CD14-positive monocyte (primary cell): Measurements from ENCODE around the gene CC2D2A. TPM values are rescaled to one million over a fixed set of nuclear protein-coding genes. Genes with fewer than 3 reads are reported as not detected.

ENCODE experiments used
- DNase-seq, 3 donors: peaks; one replicate each; pipeline ENCODE4 v3.0.0-alpha.2; 2011 to 2022
- H2AFZ ChIP-seq: 2 replicates; pipeline ENCODE4 v1.6.0; 2012; ENCODE audit warnings: mild to moderate bottlenecking, low read depth, low read length, inconsistent platforms; ENCODE audit not compliant: insufficient read depth, poor library complexity, severe bottlenecking
- H3K27ac ChIP-seq, 2 donors: 1 replicate in 1 of 2; 2 replicates in 1 of 2; pipeline ENCODE4 v1.5.1; 2012 to 2013; ENCODE audit warnings: low read length in 2 of 2, control low read depth in 1 of 2, inconsistent platforms in 1 of 2, low read depth in 1 of 2, mild to moderate bottlenecking in 1 of 2
- H3K27me3 ChIP-seq, 2 donors: one replicate each; pipeline versions ENCODE4 v1.6.0 to v1.6.1; 2011 to 2013; ENCODE audit warnings: low read length in 2 of 2; ENCODE audit not compliant: control insufficient read depth in 2 of 2, insufficient read depth in 2 of 2
- H3K36me3 ChIP-seq, 2 donors: replicated peaks in 1 of 2; 1 replicate in 1 of 2; 2 replicates in 1 of 2; pipeline versions ENCODE4 v1.5.1 to v1.6.1; 2012 to 2013; ENCODE audit warnings: low read length in 2 of 2, control low read depth in 1 of 2, inconsistent platforms in 1 of 2, mild to moderate bottlenecking in 1 of 2; ENCODE audit not compliant: insufficient read depth in 2 of 2, control insufficient read depth in 1 of 2
- H3K4me1 ChIP-seq, 2 donors: 1 replicate in 1 of 2; 2 replicates in 1 of 2; pipeline versions ENCODE4 v1.5.1 to v1.6.1; 2012 to 2013; ENCODE audit warnings: low read length in 2 of 2, control low read depth in 1 of 2, inconsistent platforms in 1 of 2, mild to moderate bottlenecking in 1 of 2, moderate library complexity in 1 of 2; ENCODE audit not compliant: insufficient read depth in 2 of 2, control insufficient read depth in 1 of 2
- H3K4me2 ChIP-seq: replicated peaks from 2 replicates; pipeline ENCODE3; 2012; ENCODE audit warnings: low read length, moderate library complexity, mild to moderate bottlenecking; ENCODE audit not compliant: poor library complexity, severe bottlenecking; ENCODE audit errors: extremely low read depth
- H3K4me3 ChIP-seq, 3 experiments: fragments of 200-600 bp in 1 of 3; sonication (generic) in 1 of 3; replicated peaks in 1 of 3; 1 replicate in 2 of 3; 2 replicates in 1 of 3; pipeline ENCODE4 v1.5.1; 2011 to 2013; ENCODE audit warnings: low read length in 3 of 3, mild to moderate bottlenecking in 3 of 3, control low read depth in 2 of 3, low read depth in 2 of 3, inconsistent platforms in 1 of 3, moderate library complexity in 1 of 3
- H3K79me2 ChIP-seq: 2 replicates; pipeline ENCODE4 v1.6.0; 2012; ENCODE audit warnings: mild to moderate bottlenecking, control low read depth, inconsistent platforms, low read length, moderate library complexity; ENCODE audit not compliant: insufficient read depth
- H3K9ac ChIP-seq: 2 replicates; pipeline ENCODE4 v1.6.0; 2017; ENCODE audit warnings: low read length, mild to moderate bottlenecking; ENCODE audit not compliant: insufficient read depth, poor library complexity, severe bottlenecking
- H3K9me3 ChIP-seq, 2 donors: replicated peaks in 1 of 2; 1 replicate in 1 of 2; 2 replicates in 1 of 2; pipeline versions ENCODE4 v1.5.1 to v1.6.1; 2012 to 2013; ENCODE audit warnings: low read length in 2 of 2, control low read depth in 1 of 2; ENCODE audit not compliant: control insufficient read depth in 1 of 2, insufficient read depth in 1 of 2
- H4K20me1 ChIP-seq: 2 replicates; pipeline ENCODE4 v1.6.0; 2012; ENCODE audit warnings: mild to moderate bottlenecking, low read length, control low read depth, moderate library complexity; ENCODE audit not compliant: insufficient read depth
- H3K27ac Mint-ChIP-seq, 7 donors: one replicate each; pipeline ENCODE4 v1.8.0; 2020; ENCODE audit warnings: mild to moderate bottlenecking in 7 of 7, mixed read lengths in 7 of 7, moderate library complexity in 6 of 7, inconsistent platforms in 2 of 7
- H3K27me3 Mint-ChIP-seq, 3 donors: one replicate each; pipeline ENCODE4 v1.8.0; 2021 to 2022; ENCODE audit warnings: low read depth in 3 of 3, mild to moderate bottlenecking in 3 of 3, mixed read lengths in 3 of 3, moderate library complexity in 3 of 3, inconsistent platforms in 1 of 3
- H3K36me3 Mint-ChIP-seq, 2 donors: one replicate each; pipeline ENCODE4 v1.8.0; 2020; ENCODE audit warnings: mixed read lengths in 2 of 2, inconsistent platforms in 1 of 2, mild to moderate bottlenecking in 1 of 2
- H3K4me1 Mint-ChIP-seq: one replicate; pipeline ENCODE4 v1.8.0; 2020; ENCODE audit warnings: mild to moderate bottlenecking, mixed read lengths
- H3K4me3 Mint-ChIP-seq, 2 donors: one replicate each; pipeline ENCODE4 v1.8.0; 2020; ENCODE audit warnings: mild to moderate bottlenecking in 2 of 2, mixed read lengths in 2 of 2, moderate library complexity in 1 of 2
- H3K9me3 Mint-ChIP-seq, 7 donors: one replicate each; pipeline ENCODE4 v1.8.0; 2020 to 2022; ENCODE audit warnings: mixed read lengths in 7 of 7, mild to moderate bottlenecking in 6 of 7, moderate library complexity in 6 of 7, inconsistent platforms in 2 of 7
- WGBS: methylation state at CpG from one replicate; pipeline ENCODE4 v1.1.5; 2013; ENCODE audit warnings: missing lambda C conversion rate; ENCODE audit not compliant: insufficient coverage; 5-methylcytosine and 5-hydroxymethylcytosine counted together
- intact Hi-C, 2 donors: fragments of 100-400 bp; cut with micrococcal nuclease; formaldehyde crosslinking; loops; one replicate each; pipeline versions ENCODE4 v1.15.0 to v1.15.1; 2023
- polyA plus RNA-seq, 3 donors: library from polyadenylated mRNA; depleted of rRNA in 1 of 3; unstranded in 2 of 3; stranded (reverse) in 1 of 3; fragments of 300-500 nt in 2 of 3; fragments of >200 nt in 1 of 3; fragmentation: Illumina TruSeq in 2 of 3; gene quantifications; 1 replicate in 2 of 3; 2 replicates in 1 of 3; pipeline ENCODE4 v1.2.3, GENCODE V29; 2012 to 2021
- TF ChIP-seq, protein P1 (sequence below): fragments of 200-600 bp; IDR thresholded peaks from one replicate; pipeline ENCODE4 v1.8.0; 2022; ENCODE audit warnings: antibody characterized with exemption, mild to moderate bottlenecking

Gene CC2D2A
- polyA plus RNA-seq, 3 donors: 1.7 to 2.5 (median 1.9) TPM

- no peaks in the 10 kb centered on the region for H3K27me3 ChIP-seq
- TF ChIP-seq, protein P1, sequence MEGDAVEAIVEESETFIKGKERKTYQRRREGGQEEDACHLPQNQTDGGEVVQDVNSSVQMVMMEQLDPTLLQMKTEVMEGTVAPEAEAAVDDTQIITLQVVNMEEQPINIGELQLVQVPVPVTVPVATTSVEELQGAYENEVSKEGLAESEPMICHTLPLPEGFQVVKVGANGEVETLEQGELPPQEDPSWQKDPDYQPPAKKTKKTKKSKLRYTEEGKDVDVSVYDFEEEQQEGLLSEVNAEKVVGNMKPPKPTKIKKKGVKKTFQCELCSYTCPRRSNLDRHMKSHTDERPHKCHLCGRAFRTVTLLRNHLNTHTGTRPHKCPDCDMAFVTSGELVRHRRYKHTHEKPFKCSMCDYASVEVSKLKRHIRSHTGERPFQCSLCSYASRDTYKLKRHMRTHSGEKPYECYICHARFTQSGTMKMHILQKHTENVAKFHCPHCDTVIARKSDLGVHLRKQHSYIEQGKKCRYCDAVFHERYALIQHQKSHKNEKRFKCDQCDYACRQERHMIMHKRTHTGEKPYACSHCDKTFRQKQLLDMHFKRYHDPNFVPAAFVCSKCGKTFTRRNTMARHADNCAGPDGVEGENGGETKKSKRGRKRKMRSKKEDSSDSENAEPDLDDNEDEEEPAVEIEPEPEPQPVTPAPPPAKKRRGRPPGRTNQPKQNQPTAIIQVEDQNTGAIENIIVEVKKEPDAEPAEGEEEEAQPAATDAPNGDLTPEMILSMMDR: no peak
- no peaks in the 10 kb centered on the region for H3K9me3 ChIP-seq
- Mint-ChIP-seq H3K9me3 (peaks cover 0 to 2% (median 0%) of the 10 kb centered on the region in 7 donors), H3K4me3 (no peak overlapping the region), H3K27ac (no peak overlapping the region), H3K27me3 (peaks cover 0 to 2% (median 0%) of the 10 kb centered on the region in 3 donors), H3K36me3 (peaks cover 13 to 37% of the 10 kb centered on the region in 2 donors), H3K4me1 (no peaks in the 10 kb centered on the region)
- no peaks in the 10 kb centered on the region for H3K4me1 ChIP-seq
- WGBS: no CpG with 5 or more reads among the region's 2 CpGs
- H3K36me3 ChIP-seq: peaks cover 10 to 21% of the 10 kb centered on the region in 2 donors
- H4K20me1 ChIP-seq: no peaks in the 10 kb centered on the region
- DNase-seq: no peak
- H3K27ac ChIP-seq: no peak overlapping the region
- H2AFZ ChIP-seq: no peak overlapping the region
- intact Hi-C loops: no loop called here
- H3K79me2 ChIP-seq: no peaks in the 10 kb centered on the region
- H3K4me3 ChIP-seq: no peak overlapping the region
- no peak overlapping the region for H3K4me2 ChIP-seq
- H3K9ac ChIP-seq: no peak overlapping the region
Measured at GRCh38 chr4:15533817-15534216, 64.1 kb downstream of the CC2D2A start.

DNA sequence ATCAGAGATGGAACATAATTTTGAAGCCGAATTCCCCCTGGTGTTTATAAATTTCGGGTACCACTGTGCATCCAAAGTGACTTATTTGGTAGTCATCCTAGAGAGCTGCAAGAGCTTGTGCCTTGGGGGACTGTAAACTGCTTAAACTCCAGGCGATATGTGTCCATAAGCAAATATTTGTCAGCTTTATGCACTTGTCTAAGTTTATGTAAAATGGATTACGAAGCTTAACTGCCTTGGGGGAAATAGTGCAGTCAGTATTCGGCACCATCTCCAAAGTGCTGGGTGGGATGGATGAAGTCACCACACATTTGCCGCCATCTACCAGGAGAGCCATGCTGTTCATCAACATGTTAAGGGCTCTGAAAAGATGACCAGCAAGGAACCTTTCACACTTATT lies 65.9 kb downstream of the CC2D2A start:
- H3K36me3 Mint-ChIP-seq: peaks cover 17 to 46% of the 10 kb centered on the region in 2 donors
- Histone ChIP-seq H3K79me2 (no peaks in the 10 kb centered on the region), H3K36me3 (peaks cover 11 to 24% of the 10 kb centered on the region in 2 donors), H3K27me3 (no peaks in the 10 kb centered on the region), H3K4me3 (no peak overlapping the region), H3K4me2 (no peak overlapping the region), H2AFZ (no peak overlapping the region), H3K9me3 (no peaks in the 10 kb centered on the region), H4K20me1 (no peaks in the 10 kb centered on the region), H3K4me1 (no peaks in the 10 kb centered on the region), H3K9ac (no peak overlapping the region), H3K27ac (no peak overlapping the region)
- WGBS: 100% methylated on average over 6 of the region's 6 CpGs
- intact Hi-C loops: no loop called here
- no peak overlapping the region for H3K27ac Mint-ChIP-seq
- H3K4me3 Mint-ChIP-seq: no peak overlapping the region
- TF ChIP-seq, protein P1: no peak
- H3K27me3 Mint-ChIP-seq: peaks cover 0 to 2% (median 0%) of the 10 kb centered on the region in 3 donors
- DNase-seq: no peak
- H3K4me1 Mint-ChIP-seq: no peaks in the 10 kb centered on the region
- H3K9me3 Mint-ChIP-seq: peaks cover 0 to 2% (median 0%) of the 10 kb centered on the region in 7 donors
